ENCODE data around the gene PPP1R1A. TPM values are rescaled to one million over a fixed set of nuclear protein-coding genes. Genes with fewer than 3 reads are reported as not detected.

PPP1R1A gene
- total RNA-seq, 1 donor: 0.36 TPM

DNA sequence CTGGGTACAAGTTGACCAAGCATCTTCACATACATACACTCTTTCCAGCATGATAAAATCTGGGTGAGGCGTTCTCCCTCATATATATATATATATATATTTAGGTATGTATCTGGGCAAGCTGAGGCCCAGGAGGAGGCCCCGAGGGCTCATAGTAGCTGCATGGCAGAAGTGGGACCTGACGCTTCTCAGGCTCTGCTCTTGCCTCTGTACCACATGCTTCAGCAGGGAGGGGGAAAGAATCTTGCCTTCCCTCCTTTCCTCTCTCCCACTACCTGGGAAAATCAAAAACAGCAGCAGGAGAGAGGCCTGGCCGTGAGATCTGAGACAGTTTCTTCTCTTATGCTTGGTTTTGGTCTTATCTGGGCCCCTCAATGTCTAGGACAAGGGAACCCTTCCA, 9.2 kb downstream of the PPP1R1A start:
- Histone ChIP-seq H3K4me1 (ENCODE audit: insufficient read depth, low read length) (no peaks in the 10 kb centered on the region), H3K36me3 (ENCODE audit: insufficient read depth, low read length) (no peaks in the 10 kb centered on the region), H3K4me2 (ENCODE audit: insufficient read depth, low read length) (no peak overlapping the region), H2AFZ (ENCODE audit: low read length) (no peak overlapping the region), H3K4me3 (ENCODE audit: insufficient read depth, low read length) (no peak overlapping the region), H4K20me1 (ENCODE audit: insufficient read depth, low read length) (no peaks in the 10 kb centered on the region), H3K9me3 (ENCODE audit: low read depth, low read length) (no peaks in the 10 kb centered on the region), H3K79me2 (ENCODE audit: insufficient read depth, low read length) (no peaks in the 10 kb centered on the region), H3K27me3 (ENCODE audit: insufficient read depth, low read length) (peaks cover 12% of the 10 kb centered on the region), H3K27ac (ENCODE audit: low read depth, low read length) (no peak overlapping the region)
- DNase-seq (ENCODE audit: insufficient read length, low spot score, missing footprints): no peak
- TF ChIP-seq, protein P1, sequence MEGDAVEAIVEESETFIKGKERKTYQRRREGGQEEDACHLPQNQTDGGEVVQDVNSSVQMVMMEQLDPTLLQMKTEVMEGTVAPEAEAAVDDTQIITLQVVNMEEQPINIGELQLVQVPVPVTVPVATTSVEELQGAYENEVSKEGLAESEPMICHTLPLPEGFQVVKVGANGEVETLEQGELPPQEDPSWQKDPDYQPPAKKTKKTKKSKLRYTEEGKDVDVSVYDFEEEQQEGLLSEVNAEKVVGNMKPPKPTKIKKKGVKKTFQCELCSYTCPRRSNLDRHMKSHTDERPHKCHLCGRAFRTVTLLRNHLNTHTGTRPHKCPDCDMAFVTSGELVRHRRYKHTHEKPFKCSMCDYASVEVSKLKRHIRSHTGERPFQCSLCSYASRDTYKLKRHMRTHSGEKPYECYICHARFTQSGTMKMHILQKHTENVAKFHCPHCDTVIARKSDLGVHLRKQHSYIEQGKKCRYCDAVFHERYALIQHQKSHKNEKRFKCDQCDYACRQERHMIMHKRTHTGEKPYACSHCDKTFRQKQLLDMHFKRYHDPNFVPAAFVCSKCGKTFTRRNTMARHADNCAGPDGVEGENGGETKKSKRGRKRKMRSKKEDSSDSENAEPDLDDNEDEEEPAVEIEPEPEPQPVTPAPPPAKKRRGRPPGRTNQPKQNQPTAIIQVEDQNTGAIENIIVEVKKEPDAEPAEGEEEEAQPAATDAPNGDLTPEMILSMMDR (IDR thresholded peaks at IDR 0.05; ENCODE audit: extremely low read depth, low read depth, low read length): no peak

DNA sequence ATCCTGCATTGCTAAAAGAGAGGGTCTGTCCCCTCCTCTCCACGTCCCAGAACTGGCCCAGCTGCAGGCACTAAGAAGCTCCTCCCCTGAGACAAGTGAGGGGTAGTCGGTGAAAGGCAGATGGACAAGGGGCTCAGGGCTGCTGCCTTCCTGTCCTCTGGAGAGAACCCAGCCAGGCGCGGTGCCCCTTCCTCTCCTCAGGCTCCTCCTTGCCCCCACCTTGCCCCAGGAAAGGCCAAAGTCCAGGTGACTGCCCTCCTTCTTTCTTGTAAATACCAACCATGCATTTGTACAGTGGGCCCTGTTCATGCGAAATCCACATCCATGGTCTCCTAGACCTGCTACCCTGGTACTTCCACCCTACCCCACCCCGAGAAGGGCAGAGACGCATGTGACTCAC, 9.7 kb downstream of the PPP1R1A start:
- H3K9me3 ChIP-seq (ENCODE audit: low read depth, low read length): no peaks in the 10 kb centered on the region
- TF ChIP-seq, protein P1 (IDR thresholded peaks at IDR 0.05; ENCODE audit: extremely low read depth, low read depth, low read length): no peak
- no peak for DNase-seq (ENCODE audit: insufficient read length, low spot score, missing footprints)
- no peaks in the 10 kb centered on the region for H3K36me3 ChIP-seq (ENCODE audit: insufficient read depth, low read length)
- no peaks in the 10 kb centered on the region for H3K4me1 ChIP-seq (ENCODE audit: insufficient read depth, low read length)
- H4K20me1 ChIP-seq (ENCODE audit: insufficient read depth, low read length): no peaks in the 10 kb centered on the region
- peaks cover 12% of the 10 kb centered on the region for H3K27me3 ChIP-seq (ENCODE audit: insufficient read depth, low read length)
- no peaks in the 10 kb centered on the region for H3K79me2 ChIP-seq (ENCODE audit: insufficient read depth, low read length)
- H3K4me3 ChIP-seq (ENCODE audit: insufficient read depth, low read length): no peak overlapping the region
- H3K27ac ChIP-seq (ENCODE audit: low read depth, low read length): no peak overlapping the region
- H2AFZ ChIP-seq (ENCODE audit: low read length): no peak overlapping the region
- H3K4me2 ChIP-seq (ENCODE audit: insufficient read depth, low read length): no peak overlapping the region

DNA sequence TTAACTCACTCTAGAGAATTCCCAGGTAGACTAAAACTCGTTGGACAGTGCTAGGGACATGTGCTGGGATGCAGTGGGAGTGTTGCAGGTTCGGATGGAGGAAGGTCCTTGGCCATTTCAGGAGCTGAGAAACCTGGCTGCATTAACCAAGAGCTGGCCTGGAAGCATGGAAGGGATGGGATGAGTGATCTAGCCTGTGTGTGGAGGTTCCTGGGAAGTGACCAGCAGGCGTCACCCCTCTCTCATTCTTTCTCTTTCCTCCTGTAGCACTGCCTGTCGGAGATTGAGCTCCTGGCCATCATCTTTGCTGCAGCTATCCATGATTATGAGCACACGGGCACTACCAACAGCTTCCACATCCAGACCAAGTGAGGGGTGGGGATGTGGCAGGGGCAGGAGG, 15.6 kb downstream of the PPP1R1A start:
- no peak overlapping the region for H3K4me3 ChIP-seq (ENCODE audit: insufficient read depth, low read length)
- no peak overlapping the region for H3K27ac ChIP-seq (ENCODE audit: low read depth, low read length)
- no peaks in the 10 kb centered on the region for H3K9me3 ChIP-seq (ENCODE audit: low read depth, low read length)
- H3K4me1 ChIP-seq (ENCODE audit: insufficient read depth, low read length): no peaks in the 10 kb centered on the region
- H3K4me2 ChIP-seq (ENCODE audit: insufficient read depth, low read length): no peak overlapping the region
- H3K36me3 ChIP-seq (ENCODE audit: insufficient read depth, low read length): no peaks in the 10 kb centered on the region
- TF ChIP-seq, protein P1 (IDR thresholded peaks at IDR 0.05; ENCODE audit: extremely low read depth, low read depth, low read length): no peak
- no peaks in the 10 kb centered on the region for H3K79me2 ChIP-seq (ENCODE audit: insufficient read depth, low read length)
- peaks cover 23% of the 10 kb centered on the region for H3K27me3 ChIP-seq (ENCODE audit: insufficient read depth, low read length)
- no peak overlapping the region for H2AFZ ChIP-seq (ENCODE audit: low read length)
- DNase-seq (ENCODE audit: insufficient read length, low spot score, missing footprints): no peak
- H4K20me1 ChIP-seq (ENCODE audit: insufficient read depth, low read length): no peaks in the 10 kb centered on the region

DNA sequence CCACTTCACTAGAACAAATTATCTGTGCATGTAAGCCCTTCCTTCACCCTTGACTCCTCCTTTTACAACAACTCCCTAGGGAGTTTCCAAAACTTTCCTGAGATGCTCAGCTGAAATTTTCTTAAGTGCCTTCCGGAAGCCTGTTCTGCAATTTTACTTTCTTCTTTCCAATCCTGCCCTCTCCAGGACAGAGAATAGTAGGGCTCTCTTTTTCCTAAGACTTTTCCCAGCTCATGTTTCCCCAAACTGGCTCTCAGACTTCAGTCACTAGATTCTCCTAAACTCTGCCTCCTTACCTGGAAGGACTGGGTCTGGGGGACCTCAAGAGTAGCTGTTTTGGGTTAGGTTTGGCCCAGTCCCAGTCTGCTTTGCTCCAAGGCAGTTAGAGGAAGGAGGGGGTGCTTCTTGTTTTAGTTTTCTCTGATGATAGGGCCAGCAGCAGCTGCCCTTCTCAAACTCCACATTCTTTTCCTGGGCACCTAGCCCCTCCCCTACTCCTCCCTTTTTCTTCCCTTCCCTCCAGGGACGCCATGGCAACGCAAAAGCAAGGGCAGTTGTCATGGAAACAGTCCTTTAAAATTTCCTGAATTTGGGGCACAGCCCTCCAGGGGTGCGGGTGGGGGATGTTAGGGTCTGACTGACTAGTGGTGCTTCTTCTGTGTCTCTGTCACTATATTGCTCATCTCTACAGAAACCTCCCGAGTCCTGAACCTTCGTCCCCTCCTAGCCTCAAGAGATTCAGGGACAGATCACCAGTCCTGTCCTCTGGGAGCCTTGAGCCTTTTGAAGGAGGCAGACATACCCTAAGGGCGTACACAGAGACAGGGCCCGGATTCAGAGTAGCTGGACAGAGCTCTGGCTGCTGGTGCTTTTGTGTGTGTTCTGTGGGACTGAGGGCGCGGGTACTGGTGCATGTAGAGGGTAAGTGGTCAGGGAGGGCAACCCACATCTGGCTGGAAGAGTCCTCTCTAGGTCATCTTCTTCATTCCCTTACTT, 17.0 kb downstream of the PPP1R1A start:
- Histone ChIP-seq H3K36me3 (ENCODE audit: insufficient read depth, low read length) (no peaks in the 10 kb centered on the region), H4K20me1 (ENCODE audit: insufficient read depth, low read length) (no peaks in the 10 kb centered on the region), H3K4me2 (ENCODE audit: insufficient read depth, low read length) (no peak overlapping the region), H3K9me3 (ENCODE audit: low read depth, low read length) (no peaks in the 10 kb centered on the region), H3K27me3 (ENCODE audit: insufficient read depth, low read length) (peaks cover 27% of the 10 kb centered on the region), H3K79me2 (ENCODE audit: insufficient read depth, low read length) (no peaks in the 10 kb centered on the region), H3K4me1 (ENCODE audit: insufficient read depth, low read length) (no peaks in the 10 kb centered on the region), H3K4me3 (ENCODE audit: insufficient read depth, low read length) (no peak overlapping the region), H3K27ac (ENCODE audit: low read depth, low read length) (no peak overlapping the region), H2AFZ (ENCODE audit: low read length) (no peak overlapping the region)
- TF ChIP-seq, protein P1 (IDR thresholded peaks at IDR 0.05; ENCODE audit: extremely low read depth, low read depth, low read length): no peak
- no peak for DNase-seq (ENCODE audit: insufficient read length, low spot score, missing footprints)
